ENCODE data around the gene LYST.

- no peak for TF ChIP-seq EZH2 (IDR thresholded peaks at IDR 0.05; ENCODE audit: borderline replicate concordance, low read depth, low read length, poor library complexity, severe bottlenecking)
- TF ChIP-seq CTCF (conservative IDR thresholded peaks at IDR 0.05; ENCODE audit: low read depth, low read length): no peak
Measured at GRCh38 chr1:235669277-235669676, 197.4 kb downstream of the LYST start.
